Cardiac fibroblast (primary cell): ENCODE measurements around the gene PRDM1.

ENCODE experiments used
- DNase-seq, 2 donors: peaks; one replicate each; pipeline versions ENCODE4 v3.0.0 to v3.0.0-alpha.2; 2010; ENCODE audit warnings: low read depth in 2 of 2
- H3K4me3 ChIP-seq, 2 donors: replicated peaks in 1 of 2; 1 replicate in 1 of 2; 2 replicates in 1 of 2; pipeline ENCODE4 v1.5.1; 2011; ENCODE audit warnings: low read depth in 2 of 2, low read length in 2 of 2, mild to moderate bottlenecking in 2 of 2, moderate library complexity in 1 of 2
- CTCF ChIP-seq: IDR thresholded peaks from one replicate; pipeline ENCODE4 v1.5.1; 2011; ENCODE audit warnings: low read depth, mild to moderate bottlenecking, low read length, inconsistent platforms

Gene PRDM1

GRCh38 chr6:106064756-106065155, 21.4 kb upstream of the PRDM1 start:
- H3K4me3 ChIP-seq, result no peak overlapping the region
- no peak for TF ChIP-seq CTCF
- peak in 1 of 2 donors; percentile 39 for DNase-seq

GRCh38 chr6:106066989-106067388, 19.1 kb upstream of the PRDM1 start:
- no peak for TF ChIP-seq CTCF
- no peak overlapping the region for H3K4me3 ChIP-seq
- peak in 1 of 2 donors; percentile 24 for DNase-seq

- H3K4me3 ChIP-seq, result no peak overlapping the region
- peak; percentile 84 to 91 for DNase-seq
- no peak for TF ChIP-seq CTCF
These were observed 16.7 kb upstream of the PRDM1 start for GRCh38 chr6:106069478-106069877.

- TF ChIP-seq CTCF, result no peak
- H3K4me3 ChIP-seq, result no peak overlapping the region
- no peak for DNase-seq
These were observed 15.5 kb upstream of the PRDM1 start for GRCh38 chr6:106070636-106071035.

- no peak for DNase-seq
- TF ChIP-seq CTCF, result no peak
- H3K4me3 ChIP-seq, result no peak overlapping the region
These were observed 13.5 kb upstream of the PRDM1 start for GRCh38 chr6:106072501-106073090.

GRCh38 chr6:106074146-106074545, 12.0 kb upstream of the PRDM1 start:
- DNase-seq, result no peak
- no peak for TF ChIP-seq CTCF
- no peak overlapping the region for H3K4me3 ChIP-seq

- H3K4me3 ChIP-seq, result no peak overlapping the region
- no peak for DNase-seq
- no peak for TF ChIP-seq CTCF
These were observed 10.0 kb upstream of the PRDM1 start for GRCh38 chr6:106076139-106076538.
